GM18508 (cell line): ENCODE results near the gene TSACC.
"Not testable (repeated sequence)": the region's sequence is repeated elsewhere in the genome, so short reads cannot be mapped to it uniquely, and the experiment has no call there.

Experiments
- ATAC-seq: cut with Tn5 transposase; IDR thresholded peaks from one replicate; pipeline ENCODE4 v1.9.1; 2021; ENCODE audit warnings: moderate number of reproducible peaks; ENCODE audit not compliant: insufficient read depth, unreplicated experiment

TSACC gene

GRCh38 chr1:156344409-156344808 is 6.1 kb downstream of the TSACC start:
- no peak for ATAC-seq

GRCh38 chr1:156346035-156346434 is 7.7 kb downstream of the TSACC start:
- ATAC-seq = not testable (repeated sequence)

- ATAC-seq = no peak
Observed at GRCh38 chr1:156346636-156347035, 8.3 kb downstream of the TSACC start.

- ATAC-seq = no peak
Observed at GRCh38 chr1:156347331-156347730, 9.0 kb downstream of the TSACC start.

- not testable (repeated sequence) for ATAC-seq
Observed at GRCh38 chr1:156352481-156352880, 14.2 kb downstream of the TSACC start.

- no peak for ATAC-seq
Observed at GRCh38 chr1:156356262-156356874, 18.0 kb downstream of the TSACC start.

- ATAC-seq = no peak
Observed at GRCh38 chr1:156356875-156357534, 18.7 kb downstream of the TSACC start.

- no peak for ATAC-seq
Observed at GRCh38 chr1:156357977-156358376, 19.7 kb downstream of the TSACC start.

- ATAC-seq = no peak
Observed at GRCh38 chr1:156358641-156359040, 20.3 kb downstream of the TSACC start.

GRCh38 chr1:156359249-156359648 is 20.9 kb downstream of the TSACC start:
- ATAC-seq = no peak

- ATAC-seq = no peak
Observed at GRCh38 chr1:156359973-156360372, 21.6 kb downstream of the TSACC start.

GRCh38 chr1:156360534-156360933 is 22.2 kb downstream of the TSACC start:
- no peak for ATAC-seq

GRCh38 chr1:156365754-156366153 is 27.4 kb downstream of the TSACC start:
- ATAC-seq = no peak

- no peak for ATAC-seq
Observed at GRCh38 chr1:156366378-156367166, 28.2 kb downstream of the TSACC start.

- ATAC-seq = no peak
Observed at GRCh38 chr1:156367383-156368156, 29.2 kb downstream of the TSACC start.

GRCh38 chr1:156368157-156368658 is 29.9 kb downstream of the TSACC start:
- no peak for ATAC-seq

- ATAC-seq = no peak
Observed at GRCh38 chr1:156368889-156369684, 30.8 kb downstream of the TSACC start, which contains the start of gene RHBG. RHBG (plus strand) TSS chr1:156369211; CDS start chr1:156369250, 39 bp downstream.

GRCh38 chr1:156369685-156370286 is 31.5 kb downstream of the TSACC start:
- ATAC-seq = not testable (repeated sequence)
